ENCODE data around the gene GAK.

DNA sequence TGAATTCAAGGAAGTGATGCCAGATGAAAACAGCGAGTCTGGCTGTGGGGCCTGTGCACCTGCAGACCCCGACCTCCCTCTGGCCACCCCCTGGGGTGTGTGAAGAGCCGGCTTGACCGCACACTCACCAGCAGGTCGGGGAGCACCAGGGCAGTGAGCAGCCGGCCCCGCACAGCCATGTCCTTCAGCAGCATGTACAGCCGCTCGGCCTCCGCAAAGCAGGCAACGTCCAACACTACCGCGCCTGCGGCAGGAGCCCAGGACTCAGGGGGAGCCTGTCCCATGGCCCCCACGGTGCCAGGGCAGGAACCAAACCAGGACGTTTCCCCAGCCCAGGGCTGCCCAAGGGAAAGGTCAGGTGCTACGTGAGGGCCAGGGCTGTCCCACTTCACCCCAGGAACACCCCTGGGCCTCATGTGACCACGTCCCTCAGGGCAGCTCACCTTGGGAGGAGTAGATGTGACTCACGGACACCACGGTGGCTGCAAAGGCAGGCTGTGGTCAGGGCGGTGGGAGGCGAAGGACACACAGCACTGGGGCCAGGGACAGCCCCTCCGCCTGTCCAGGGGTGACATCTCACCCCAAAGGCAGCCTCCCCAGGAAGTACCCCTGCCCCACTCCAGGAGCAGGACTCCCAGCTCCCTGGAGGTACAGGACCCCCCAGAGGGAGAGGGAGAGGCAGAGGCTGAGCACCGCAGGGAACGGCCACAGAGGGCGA is 33.1 kb upstream of the GAK start:
- TF ChIP-seq CTCF (IDR thresholded peaks at IDR 0.05; ENCODE audit: poor library complexity) (no peak), EZH2phosphoT487 (IDR thresholded peaks at IDR 0.05; ENCODE audit: low read depth, severe bottlenecking, unreplicated experiment) (no peak), EZH2 (IDR thresholded peaks at IDR 0.05; ENCODE audit: borderline replicate concordance) (no peak)

Data from hepatocyte (in vitro differentiated cells).